ENCODE data around the gene SSPN.
A peak's percentile ranks its signal among the peaks of the same experiment; 100 is the strongest.

Gene SSPN

GRCh38 chr12:26287671-26288381, 92.5 kb downstream of the SSPN start:
- no peak for DNase-seq

- no peak for DNase-seq
These were observed 95.2 kb downstream of the SSPN start for GRCh38 chr12:26290565-26290964.

GRCh38 chr12:26292596-26292995, 97.2 kb downstream of the SSPN start:
- DNase-seq = no peak

- peak; percentile 45 for DNase-seq
These were observed 98.2 kb downstream of the SSPN start for GRCh38 chr12:26293612-26294011.

- DNase-seq = no peak
These were observed 99.6 kb downstream of the SSPN start for GRCh38 chr12:26295001-26295400.

- DNase-seq = no peak
These were observed 102.2 kb downstream of the SSPN start for GRCh38 chr12:26297396-26298070.

GRCh38 chr12:26298785-26299621, 103.6 kb downstream of the SSPN start:
- peak; percentile 84 for DNase-seq

GRCh38 chr12:26299751-26300150, 104.4 kb downstream of the SSPN start:
- no peak for DNase-seq
